Osteocyte (in vitro differentiated cells): ENCODE results near the gene VIPR2. TPM values are rescaled to one million over a fixed set of nuclear protein-coding genes. Genes with fewer than 3 reads are reported as not detected.
A peak's percentile ranks its signal among the peaks of the same experiment; 100 is the strongest.

Experiments
- DNase-seq: peaks from one replicate; pipeline ENCODE4 v3.0.0; 2021; ENCODE audit warnings: mixed read lengths; ENCODE audit not compliant: unreplicated experiment; ENCODE audit errors: extremely low spot score
- H3K27ac Mint-ChIP-seq: one replicate; pipeline ENCODE4 v1.8.0; 2021; ENCODE audit warnings: mild to moderate bottlenecking, mixed read lengths; ENCODE audit not compliant: unreplicated experiment
- H3K27me3 Mint-ChIP-seq: one replicate; pipeline ENCODE4 v1.8.0; 2021; ENCODE audit warnings: mixed read lengths; ENCODE audit not compliant: unreplicated experiment
- H3K36me3 Mint-ChIP-seq: one replicate; pipeline ENCODE4 v1.8.0; 2021; ENCODE audit warnings: mixed read lengths; ENCODE audit not compliant: unreplicated experiment
- H3K4me1 Mint-ChIP-seq: one replicate; pipeline ENCODE4 v1.8.0; 2021; ENCODE audit warnings: mixed read lengths; ENCODE audit not compliant: unreplicated experiment
- H3K4me3 Mint-ChIP-seq: one replicate; pipeline ENCODE4 v1.8.0; 2021; ENCODE audit warnings: mild to moderate bottlenecking, moderate library complexity, mixed read lengths; ENCODE audit not compliant: unreplicated experiment
- H3K9me3 Mint-ChIP-seq: one replicate; pipeline ENCODE4 v1.8.0; 2021; ENCODE audit warnings: mixed read lengths; ENCODE audit not compliant: unreplicated experiment
- total RNA-seq: library from RNA; stranded (reverse); gene quantifications from 2 replicates; pipeline ENCODE4 v1.2.1, GENCODE V29; 2021
- TF ChIP-seq, protein P1 (sequence below): fragments of 200-600 bp; sonication (generic); IDR thresholded peaks from 2 replicates; pipeline ENCODE4 v1.5.0; 2021; ENCODE audit warnings: antibody characterized with exemption, mild to moderate bottlenecking, moderate library complexity

The VIPR2 gene
- total RNA-seq, 1 donor from 2014 or later, result 0.19 TPM

DNA sequence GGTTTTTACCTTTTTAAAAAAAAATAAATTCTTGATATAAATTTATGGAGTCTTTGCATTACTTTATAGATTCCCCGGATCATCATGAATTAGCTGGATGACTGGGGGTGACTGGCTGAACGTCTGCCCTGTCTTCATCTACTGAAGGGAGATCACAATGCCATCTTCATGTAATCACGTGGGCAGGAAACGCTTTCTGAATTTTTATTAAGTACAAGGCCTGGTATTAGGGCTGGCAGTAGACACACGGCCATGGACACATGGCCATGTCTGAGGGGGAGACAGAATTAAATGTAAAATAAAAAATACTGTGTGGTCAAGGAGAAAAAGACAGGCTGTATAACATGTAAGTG is 111.2 kb downstream of the VIPR2 start:
- H3K27me3 Mint-ChIP-seq, result peaks cover 2% of the 10 kb centered on the region
- H3K9me3 Mint-ChIP-seq, result no peaks in the 10 kb centered on the region
- TF ChIP-seq, protein P1, sequence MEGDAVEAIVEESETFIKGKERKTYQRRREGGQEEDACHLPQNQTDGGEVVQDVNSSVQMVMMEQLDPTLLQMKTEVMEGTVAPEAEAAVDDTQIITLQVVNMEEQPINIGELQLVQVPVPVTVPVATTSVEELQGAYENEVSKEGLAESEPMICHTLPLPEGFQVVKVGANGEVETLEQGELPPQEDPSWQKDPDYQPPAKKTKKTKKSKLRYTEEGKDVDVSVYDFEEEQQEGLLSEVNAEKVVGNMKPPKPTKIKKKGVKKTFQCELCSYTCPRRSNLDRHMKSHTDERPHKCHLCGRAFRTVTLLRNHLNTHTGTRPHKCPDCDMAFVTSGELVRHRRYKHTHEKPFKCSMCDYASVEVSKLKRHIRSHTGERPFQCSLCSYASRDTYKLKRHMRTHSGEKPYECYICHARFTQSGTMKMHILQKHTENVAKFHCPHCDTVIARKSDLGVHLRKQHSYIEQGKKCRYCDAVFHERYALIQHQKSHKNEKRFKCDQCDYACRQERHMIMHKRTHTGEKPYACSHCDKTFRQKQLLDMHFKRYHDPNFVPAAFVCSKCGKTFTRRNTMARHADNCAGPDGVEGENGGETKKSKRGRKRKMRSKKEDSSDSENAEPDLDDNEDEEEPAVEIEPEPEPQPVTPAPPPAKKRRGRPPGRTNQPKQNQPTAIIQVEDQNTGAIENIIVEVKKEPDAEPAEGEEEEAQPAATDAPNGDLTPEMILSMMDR, result no peak
- no peak overlapping the region for H3K27ac Mint-ChIP-seq
- peaks cover 4% of the 10 kb centered on the region for H3K4me1 Mint-ChIP-seq
- H3K36me3 Mint-ChIP-seq, result no peaks in the 10 kb centered on the region
- H3K4me3 Mint-ChIP-seq, result no peak overlapping the region
- DNase-seq, result no peak

DNA sequence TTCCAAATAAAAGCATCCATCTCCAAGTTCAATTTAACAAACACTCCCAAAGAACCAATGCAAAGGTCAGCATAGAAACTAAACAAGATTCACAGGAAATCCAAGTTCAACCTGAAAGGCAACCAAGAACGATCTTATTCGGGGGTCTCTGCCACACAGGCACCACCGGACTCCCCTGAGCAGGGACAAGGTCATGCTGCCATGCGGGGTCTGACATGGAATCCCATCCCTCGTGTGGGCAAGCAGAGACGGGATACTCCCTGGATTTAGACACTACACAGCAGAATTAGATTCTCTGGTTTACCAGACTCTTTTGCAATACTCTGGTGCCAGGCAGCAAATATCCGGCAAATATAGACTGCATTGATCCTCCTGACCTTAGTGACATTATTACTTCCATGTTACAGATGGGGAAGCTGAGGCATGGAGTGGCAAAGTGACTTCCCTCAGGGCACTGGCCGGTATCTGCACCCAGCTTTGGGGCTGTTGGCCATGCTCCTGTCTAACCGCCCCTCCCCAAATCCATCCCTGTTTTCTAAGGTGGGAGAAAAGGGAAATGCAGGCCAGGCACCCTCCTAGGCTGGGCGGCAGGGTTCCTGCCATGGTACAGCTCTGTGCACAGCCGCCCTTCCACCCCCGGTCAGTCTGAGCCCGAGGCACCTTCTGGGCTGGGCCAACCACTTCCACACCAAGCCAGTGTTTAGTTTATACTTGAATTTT is 111.8 kb downstream of the VIPR2 start:
- TF ChIP-seq, protein P1, result no peak
- Mint-ChIP-seq H3K9me3 (no peaks in the 10 kb centered on the region), H3K27me3 (peaks cover 6% of the 10 kb centered on the region), H3K36me3 (no peaks in the 10 kb centered on the region), H3K4me3 (no peak overlapping the region), H3K27ac (no peak overlapping the region), H3K4me1 (peaks cover 4% of the 10 kb centered on the region)
- peak; percentile 65 for DNase-seq

DNA sequence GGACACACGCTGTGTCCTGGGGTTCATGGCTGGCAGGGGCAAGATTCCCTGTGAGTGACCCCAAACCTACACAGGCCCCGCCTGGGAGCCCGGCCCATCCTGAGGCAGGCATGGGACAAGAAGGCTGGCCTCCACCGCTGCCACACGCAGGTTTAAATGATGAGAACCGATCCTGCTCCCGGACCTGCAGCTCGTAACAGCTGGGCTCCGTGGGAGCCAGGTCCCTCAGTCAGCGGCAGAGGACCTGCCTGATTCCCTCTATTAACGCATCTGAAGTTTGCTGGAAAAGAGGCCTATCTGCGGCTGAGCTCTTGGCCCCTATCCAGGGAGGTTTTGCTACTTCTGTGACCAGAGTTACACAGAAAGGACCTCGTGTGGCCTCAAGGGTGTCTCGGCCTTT is 112.3 kb downstream of the VIPR2 start:
- no peak overlapping the region for H3K27ac Mint-ChIP-seq
- H3K4me1 Mint-ChIP-seq, result peaks cover 7% of the 10 kb centered on the region
- H3K9me3 Mint-ChIP-seq, result no peaks in the 10 kb centered on the region
- H3K4me3 Mint-ChIP-seq, result no peak overlapping the region
- peak; percentile 80 for DNase-seq
- TF ChIP-seq, protein P1, result no peak
- no peaks in the 10 kb centered on the region for H3K36me3 Mint-ChIP-seq
- H3K27me3 Mint-ChIP-seq, result peaks cover 12% of the 10 kb centered on the region

DNA sequence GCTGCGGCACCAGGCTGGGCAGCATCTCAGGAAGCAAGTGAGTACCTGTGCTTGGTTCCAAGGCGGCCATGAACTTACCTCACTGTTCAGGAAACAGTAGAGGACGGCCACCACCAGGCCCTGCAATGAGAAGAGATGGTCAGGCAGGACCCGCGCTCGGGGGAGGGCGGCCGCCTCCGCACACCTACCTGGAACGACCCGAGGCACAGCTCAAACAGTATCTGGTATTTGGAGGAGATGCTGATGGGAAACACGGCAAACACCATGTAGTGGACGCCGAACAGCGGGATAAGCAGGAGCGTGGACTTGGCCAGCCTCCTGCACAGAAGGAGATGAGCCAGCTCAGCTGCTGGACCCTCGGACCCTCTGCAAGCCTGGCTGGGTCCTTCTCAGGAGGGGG is 112.9 kb downstream of the VIPR2 start:
- Mint-ChIP-seq H3K4me1 (peaks cover 12% of the 10 kb centered on the region), H3K27me3 (peaks cover 17% of the 10 kb centered on the region), H3K4me3 (no peak overlapping the region), H3K36me3 (no peaks in the 10 kb centered on the region), H3K27ac (no peak overlapping the region), H3K9me3 (no peaks in the 10 kb centered on the region)
- TF ChIP-seq, protein P1, result no peak
- DNase-seq, result peak; percentile 72

DNA sequence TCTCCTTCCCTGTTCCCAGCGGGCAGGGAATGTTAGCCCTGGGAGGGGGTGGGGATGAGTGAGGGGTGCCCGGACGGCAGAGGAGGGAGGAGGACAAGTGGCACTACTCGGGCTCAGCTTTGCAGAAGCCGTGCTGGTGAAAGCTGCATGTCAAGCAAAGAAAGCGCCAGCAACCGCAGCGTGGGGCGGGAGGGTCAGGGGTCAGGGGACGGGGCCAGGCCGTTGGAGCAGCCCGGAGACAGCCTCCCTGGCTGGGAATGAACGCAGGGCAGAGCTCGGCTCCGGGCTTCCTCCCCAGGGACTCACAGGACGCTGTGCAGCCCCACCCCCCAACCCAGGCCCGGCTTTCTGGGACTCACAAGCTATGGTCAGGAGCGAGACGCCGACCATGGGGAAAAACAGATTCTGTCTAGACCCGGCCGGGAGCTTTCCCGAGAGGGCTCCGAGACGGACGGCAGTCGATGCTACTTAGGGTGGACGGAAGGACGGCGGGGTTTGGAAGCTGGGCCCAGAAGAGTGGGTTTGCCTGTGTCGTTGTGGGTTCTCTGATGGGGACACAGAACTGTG is 113.4 kb downstream of the VIPR2 start:
- H3K4me1 Mint-ChIP-seq, result peaks cover 18% of the 10 kb centered on the region
- no peak overlapping the region for H3K27ac Mint-ChIP-seq
- peak; percentile 81 for DNase-seq
- peak overlapping the region; percentile 60 for H3K4me3 Mint-ChIP-seq
- no peaks in the 10 kb centered on the region for H3K36me3 Mint-ChIP-seq
- H3K27me3 Mint-ChIP-seq, result peaks cover 22% of the 10 kb centered on the region
- TF ChIP-seq, protein P1, result no peak
- H3K9me3 Mint-ChIP-seq, result no peaks in the 10 kb centered on the region
